ENCODE measurements around the gene FRMD4A. TPM values are rescaled to one million over a fixed set of nuclear protein-coding genes. Genes with fewer than 3 reads are reported as not detected.

Gene FRMD4A
- total and polyA plus RNA-seq, 2 of the 4 experiments (the other 2 are of a cell fraction), result 30.3 to 68.8 TPM

DNA sequence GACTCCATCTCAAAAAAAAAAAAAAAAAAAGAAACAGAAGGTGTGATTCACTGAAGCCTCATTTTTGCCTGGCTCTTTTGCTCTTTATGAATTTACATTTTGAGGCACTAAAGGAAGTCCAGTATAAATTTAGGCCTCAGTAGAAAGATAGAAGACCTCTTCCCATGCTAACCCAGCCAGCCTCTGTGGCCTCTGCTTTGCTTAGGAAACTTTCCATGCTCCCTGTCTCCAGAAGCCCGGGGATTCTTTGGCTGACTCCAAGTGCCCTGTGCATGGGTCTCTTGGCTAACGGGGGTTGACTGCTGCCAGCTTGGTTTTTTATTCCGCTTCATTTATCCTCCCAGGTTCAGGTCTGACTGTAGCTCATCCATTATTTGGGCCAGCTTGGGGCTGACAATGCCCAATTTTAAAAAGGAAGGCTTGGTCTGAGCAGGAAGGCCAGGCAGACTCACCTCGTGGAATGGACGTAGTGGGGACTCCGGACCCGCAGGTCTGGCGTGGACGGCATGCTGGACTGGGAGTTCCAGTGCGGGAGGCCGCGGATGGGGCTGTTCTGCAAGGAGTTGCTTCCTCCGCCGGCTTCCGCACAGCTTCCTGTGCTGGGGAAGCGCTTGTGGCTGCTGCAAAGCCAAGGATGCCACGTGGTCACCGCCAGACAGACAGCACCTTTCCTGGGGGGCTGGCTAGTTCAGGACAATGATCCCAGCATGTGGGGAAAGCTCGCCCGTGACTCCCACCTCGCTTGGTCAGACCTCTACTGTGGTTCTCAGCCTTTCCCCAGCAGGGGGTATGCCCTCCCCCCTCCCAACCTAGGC, 671.6 kb downstream of the FRMD4A start:
- H3K14ac ChIP-seq (replicated peaks; ENCODE audit: low read depth, low read length), result no peak overlapping the region
- peak overlapping the region in 1 of 2 experiments; percentile 20; a peak in 1 of 4 replicates for H4K8ac ChIP-seq (ENCODE audit: low read depth in 2 of 2, low read length in 2 of 2)
- in situ Hi-C loops (cut with MboI; ENCODE audit: low sequenced_read_pairs), result loop anchor here (25.0 kb wide), 1 partner anchor 428 kb away; no protein-coding TSS in a partner anchor
- H3K9me1 ChIP-seq (ENCODE audit: insufficient read depth, low read length), result no peaks in the 10 kb centered on the region; the same call in 1 of the 2 replicates
- BruUV-seq (replicated peaks), result no TSS peak
- H3K9ac ChIP-seq (ENCODE audit: low read depth, low read length), result no peak overlapping the region; the same call in 1 of the 2 replicates
- H2BK20ac ChIP-seq (ENCODE audit: low read depth, low read length), result 0 out of 2 replicates have a peak overlapping the region, but pooled peaks have one; percentile 9
- 0 out of 2 replicates have a peak overlapping the region, but pooled peaks have one; percentile 1 for H3K4ac ChIP-seq (ENCODE audit: low read depth, low read length)
- no peak overlapping the region for H2AK9ac ChIP-seq (replicated peaks; ENCODE audit: low read depth, low read length, poor library complexity)
- H3K23ac ChIP-seq (ENCODE audit: low read depth, low read length), result peak overlapping the region; percentile 20; the same call in 1 of the 2 replicates
- no peak overlapping the region for H2BK120ac ChIP-seq (ENCODE audit: low read depth, low read length)
- no peak overlapping the region; the same call in 1 of the 2 replicates for H3K18ac ChIP-seq (ENCODE audit: low read depth, low read length)
- H3K79me1 ChIP-seq (ENCODE audit: low read depth in 1 of 2, low read length in 2 of 2), result peaks cover under 1 to 39% of the 10 kb centered on the region in 2 experiments; a peak in 2 of 4 replicates
- H3K56ac ChIP-seq (ENCODE audit: extremely low read depth, insufficient read depth, low read length), result no peak overlapping the region
- ChIA-PET CTCF (interaction anchor here (0.5 to 1.6 kb wide), 5 partner anchors 40 to 292 kb away, joined by 3 to 5 read pairs (median 4); no protein-coding TSS in a partner anchor), POLR2A (ENCODE audit: unreplicated experiment) (no interaction called here)
- peaks cover 14% of the 10 kb centered on the region for H3K4me1 ChIP-seq (ENCODE audit: control insufficient read depth, insufficient read depth, low read length)
- intact Hi-C loops (cut with micrococcal nuclease), result no loop called here
- 82% methylated on average over 11 of the region's 21 CpGs; no CpG with 5 or more reads in 1 of the 2 experiments for WGBS, 2 experiments (ENCODE audit: extremely low coverage in 2 of 2, insufficient read length in 1 of 2)
- H3K4me3 ChIP-seq (ENCODE audit: insufficient read depth, low read depth, low read length), result no peak overlapping the region
- H2AFZ ChIP-seq (replicated peaks; ENCODE audit: low read length, poor library complexity), result no peak overlapping the region
- H4K5ac ChIP-seq (ENCODE audit: low read depth, low read length), result no peak overlapping the region; the same call in 1 of the 2 replicates
- H4K20me1 ChIP-seq (ENCODE audit: insufficient read depth, low read length), result peaks cover 3% of the 10 kb centered on the region; the same call in 1 of the 2 replicates
- H3K9me3 ChIP-seq (ENCODE audit: control insufficient read depth, insufficient read depth, low read length), result no peaks in the 10 kb centered on the region
- dilution Hi-C loops (cut with HindIII; ENCODE audit: low sequenced_read_pairs, unreplicated experiment), result no loop called here
- H4K91ac ChIP-seq (ENCODE audit: insufficient read depth, low read depth, low read length), result no peak overlapping the region
- H3K27me3 ChIP-seq (ENCODE audit: control insufficient read depth, insufficient read depth, low read length), result no peaks in the 10 kb centered on the region
- no peak overlapping the region for H2AK5ac ChIP-seq (ENCODE audit: low read depth, low read length)
- TF ChIP-seq, protein P1, sequence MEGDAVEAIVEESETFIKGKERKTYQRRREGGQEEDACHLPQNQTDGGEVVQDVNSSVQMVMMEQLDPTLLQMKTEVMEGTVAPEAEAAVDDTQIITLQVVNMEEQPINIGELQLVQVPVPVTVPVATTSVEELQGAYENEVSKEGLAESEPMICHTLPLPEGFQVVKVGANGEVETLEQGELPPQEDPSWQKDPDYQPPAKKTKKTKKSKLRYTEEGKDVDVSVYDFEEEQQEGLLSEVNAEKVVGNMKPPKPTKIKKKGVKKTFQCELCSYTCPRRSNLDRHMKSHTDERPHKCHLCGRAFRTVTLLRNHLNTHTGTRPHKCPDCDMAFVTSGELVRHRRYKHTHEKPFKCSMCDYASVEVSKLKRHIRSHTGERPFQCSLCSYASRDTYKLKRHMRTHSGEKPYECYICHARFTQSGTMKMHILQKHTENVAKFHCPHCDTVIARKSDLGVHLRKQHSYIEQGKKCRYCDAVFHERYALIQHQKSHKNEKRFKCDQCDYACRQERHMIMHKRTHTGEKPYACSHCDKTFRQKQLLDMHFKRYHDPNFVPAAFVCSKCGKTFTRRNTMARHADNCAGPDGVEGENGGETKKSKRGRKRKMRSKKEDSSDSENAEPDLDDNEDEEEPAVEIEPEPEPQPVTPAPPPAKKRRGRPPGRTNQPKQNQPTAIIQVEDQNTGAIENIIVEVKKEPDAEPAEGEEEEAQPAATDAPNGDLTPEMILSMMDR (conservative IDR thresholded peaks at IDR 0.05; ENCODE audit: low read depth, low read length), result no peak
- TF ChIP-seq MAFK (IDR thresholded peaks at IDR 0.05; ENCODE audit: low read depth, low read length) (no peak), RAD21 (IDR thresholded peaks at IDR 0.05; ENCODE audit: low read length) (no peak), RFX5 (IDR thresholded peaks at IDR 0.05; ENCODE audit: low read depth, low read length) (no peak), ELK1 (IDR thresholded peaks at IDR 0.05; ENCODE audit: borderline replicate concordance, low read depth, low read length) (no peak), CEBPB (IDR thresholded peaks at IDR 0.05; ENCODE audit: low read depth, low read length) (no peak), MAZ (IDR thresholded peaks at IDR 0.05; ENCODE audit: borderline replicate concordance, low read depth, low read length) (no peak)
- peaks cover 47% of the 10 kb centered on the region for H3K36me3 ChIP-seq (ENCODE audit: control insufficient read depth, insufficient read depth, low read length)
- no peak for DNase-seq
- no peak overlapping the region for H2BK5ac ChIP-seq (ENCODE audit: low read depth, low read length, poor library complexity, severe bottlenecking)
- H3K27ac ChIP-seq (ENCODE audit: insufficient read depth, low read length), result peak overlapping the region; percentile 46; the same call in 1 of the 2 replicates
- H3K4me2 ChIP-seq (ENCODE audit: low read depth, low read length), result no peak overlapping the region; the same call in 1 of the 2 replicates
- ATAC-seq (ENCODE audit: low read depth), result no peak
- no peak overlapping the region for H2BK15ac ChIP-seq (ENCODE audit: low read depth, low read length)

Data from IMR-90 (cell line).